HepG2 (cell line): ENCODE measurements around the gene CYP4F8. TPM values are rescaled to one million over a fixed set of nuclear protein-coding genes. Genes with fewer than 3 reads are reported as not detected.
A peak's percentile ranks its signal among the peaks of the same experiment; 100 is the strongest.

ENCODE experiments used
- ETV6 ChIP-seq: sonication (generic); formaldehyde crosslinking; conservative IDR thresholded peaks from 2 replicates; pipeline ENCODE4 v1.4.0; 2020; ENCODE audit warnings: missing genetic modification reagents
- HNRNPH1 ChIP-seq: fragments of 200-400 bp; formaldehyde crosslinking; optimal IDR thresholded peaks from 2 replicates; pipeline ENCODE3; 2017; ENCODE audit warnings: mild to moderate bottlenecking, low read depth, low read length
- ISL2 ChIP-seq: sonication (generic); formaldehyde crosslinking; IDR thresholded peaks from 2 replicates; pipeline ENCODE4 v1.5.0; 2020; ENCODE audit warnings: missing genetic modification reagents
- ISX ChIP-seq: sonication (generic); formaldehyde crosslinking; conservative IDR thresholded peaks from 2 replicates; pipeline ENCODE4 v1.5.0; 2020; ENCODE audit warnings: missing genetic modification reagents
- LCORL ChIP-seq, 2 experiments: fragments of 450-650 bp in 1 of 2; sonication (generic) in 1 of 2; formaldehyde crosslinking in 1 of 2; IDR thresholded peaks; 2 replicates each; pipeline versions ENCODE4 v1.5.0 to v1.6.1; 2017 to 2020; ENCODE audit warnings: antibody characterized with exemption in 1 of 2, missing genetic modification reagents in 1 of 2
- NKX3-1 ChIP-seq: sonication (generic); formaldehyde crosslinking; IDR thresholded peaks from 2 replicates; pipeline ENCODE4 v1.5.0; 2020; ENCODE audit warnings: missing genetic modification reagents
- PCBP2 ChIP-seq: fragments of 200-400 bp; formaldehyde crosslinking; optimal IDR thresholded peaks from 2 replicates; pipeline ENCODE3; 2018; ENCODE audit warnings: low read length, low read depth; ENCODE audit not compliant: poor library complexity, severe bottlenecking
- RFXAP ChIP-seq: sonication (generic); formaldehyde crosslinking; IDR thresholded peaks from 2 replicates; pipeline ENCODE4 v1.4.0; 2020; ENCODE audit warnings: missing genetic modification reagents, borderline replicate concordance
- SMYD3 ChIP-seq: sonication (generic); formaldehyde crosslinking; IDR thresholded peaks from 2 replicates; pipeline ENCODE4 v1.8.1; 2023; ENCODE audit warnings: mild to moderate bottlenecking, missing genetic modification reagents
- SP1 ChIP-seq, 2 experiments: fragments of 450-650 bp in 1 of 2; sonication (generic) in 1 of 2; formaldehyde crosslinking in 1 of 2; IDR thresholded peaks; 2 replicates each; pipeline versions ENCODE4 v1.4.0 to v1.6.1; 2016 to 2020; ENCODE audit warnings: missing genetic modification reagents in 1 of 2
- TP53 ChIP-seq: sonication (generic); formaldehyde crosslinking; conservative IDR thresholded peaks from 2 replicates; pipeline ENCODE4 v1.4.0; 2020; ENCODE audit warnings: missing genetic modification reagents
- ZBTB43 ChIP-seq: sonication (generic); formaldehyde crosslinking; conservative IDR thresholded peaks from 2 replicates; pipeline ENCODE4 v1.4.0; 2020; ENCODE audit warnings: missing genetic modification reagents
- ZFP37 ChIP-seq: sonication (generic); formaldehyde crosslinking; IDR thresholded peaks from 2 replicates; pipeline ENCODE4 v1.4.0; 2020; ENCODE audit warnings: missing genetic modification reagents, borderline replicate concordance
- ZNF225 ChIP-seq: sonication (generic); formaldehyde crosslinking; IDR thresholded peaks from 2 replicates; pipeline ENCODE4 v1.4.0; 2020; ENCODE audit warnings: mild to moderate bottlenecking, missing genetic modification reagents
- ZNF264 ChIP-seq: sonication (generic); formaldehyde crosslinking; IDR thresholded peaks from 2 replicates; pipeline ENCODE4 v1.4.0; 2020; ENCODE audit warnings: missing genetic modification reagents
- polyA plus RNA-seq, 8 experiments: library from polyadenylated mRNA; depleted of rRNA in 3 of 8; stranded (reverse) in 7 of 8; unstranded in 1 of 8; fragments of >200 nt; fragmentation: Illumina TruSeq in 4 of 8; extraction: Trizol in 4 of 8; gene quantifications; 2 replicates each; pipeline versions ENCODE4 v1.2.1 to v1.2.3, GENCODE V29; 2011 to 2016; ENCODE audit warnings: low read depth in 4 of 8, missing spikeins in 1 of 8, mixed read lengths in 1 of 8; ENCODE audit not compliant: insufficient read depth in 1 of 8
- total RNA-seq, 5 experiments: library from RNA; depleted of rRNA; stranded (reverse); fragments of >200 nt; fragmentation: Illumina TruSeq; extraction: Trizol; gene quantifications; 2 replicates each; pipeline ENCODE4 v1.2.3, GENCODE V29; 2016; ENCODE audit warnings: low read depth in 1 of 5
- TF ChIP-seq, protein P1 (sequence below): sonication (generic); formaldehyde crosslinking; IDR thresholded peaks from 2 replicates; pipeline ENCODE4 v1.4.0; 2020; ENCODE audit warnings: missing genetic modification reagents, borderline replicate concordance
- TF ChIP-seq, protein P2 (sequence below): sonication (generic); formaldehyde crosslinking; conservative IDR thresholded peaks from 2 replicates; pipeline ENCODE4 v1.8.0; 2022; ENCODE audit warnings: mild to moderate bottlenecking, moderate library complexity, missing genetic modification reagents
- TF ChIP-seq, protein P3 (sequence below): sonication (generic); formaldehyde crosslinking; IDR thresholded peaks from 2 replicates; pipeline ENCODE4 v1.5.0; 2020; ENCODE audit warnings: missing genetic modification reagents, mild to moderate bottlenecking, borderline replicate concordance

The CYP4F8 gene
- total and polyA plus RNA-seq, 2 of the 13 experiments (the other 11 are each of a cell fraction or from before 2014, with no cell fraction given), result not detected

- TF ChIP-seq, protein P1, sequence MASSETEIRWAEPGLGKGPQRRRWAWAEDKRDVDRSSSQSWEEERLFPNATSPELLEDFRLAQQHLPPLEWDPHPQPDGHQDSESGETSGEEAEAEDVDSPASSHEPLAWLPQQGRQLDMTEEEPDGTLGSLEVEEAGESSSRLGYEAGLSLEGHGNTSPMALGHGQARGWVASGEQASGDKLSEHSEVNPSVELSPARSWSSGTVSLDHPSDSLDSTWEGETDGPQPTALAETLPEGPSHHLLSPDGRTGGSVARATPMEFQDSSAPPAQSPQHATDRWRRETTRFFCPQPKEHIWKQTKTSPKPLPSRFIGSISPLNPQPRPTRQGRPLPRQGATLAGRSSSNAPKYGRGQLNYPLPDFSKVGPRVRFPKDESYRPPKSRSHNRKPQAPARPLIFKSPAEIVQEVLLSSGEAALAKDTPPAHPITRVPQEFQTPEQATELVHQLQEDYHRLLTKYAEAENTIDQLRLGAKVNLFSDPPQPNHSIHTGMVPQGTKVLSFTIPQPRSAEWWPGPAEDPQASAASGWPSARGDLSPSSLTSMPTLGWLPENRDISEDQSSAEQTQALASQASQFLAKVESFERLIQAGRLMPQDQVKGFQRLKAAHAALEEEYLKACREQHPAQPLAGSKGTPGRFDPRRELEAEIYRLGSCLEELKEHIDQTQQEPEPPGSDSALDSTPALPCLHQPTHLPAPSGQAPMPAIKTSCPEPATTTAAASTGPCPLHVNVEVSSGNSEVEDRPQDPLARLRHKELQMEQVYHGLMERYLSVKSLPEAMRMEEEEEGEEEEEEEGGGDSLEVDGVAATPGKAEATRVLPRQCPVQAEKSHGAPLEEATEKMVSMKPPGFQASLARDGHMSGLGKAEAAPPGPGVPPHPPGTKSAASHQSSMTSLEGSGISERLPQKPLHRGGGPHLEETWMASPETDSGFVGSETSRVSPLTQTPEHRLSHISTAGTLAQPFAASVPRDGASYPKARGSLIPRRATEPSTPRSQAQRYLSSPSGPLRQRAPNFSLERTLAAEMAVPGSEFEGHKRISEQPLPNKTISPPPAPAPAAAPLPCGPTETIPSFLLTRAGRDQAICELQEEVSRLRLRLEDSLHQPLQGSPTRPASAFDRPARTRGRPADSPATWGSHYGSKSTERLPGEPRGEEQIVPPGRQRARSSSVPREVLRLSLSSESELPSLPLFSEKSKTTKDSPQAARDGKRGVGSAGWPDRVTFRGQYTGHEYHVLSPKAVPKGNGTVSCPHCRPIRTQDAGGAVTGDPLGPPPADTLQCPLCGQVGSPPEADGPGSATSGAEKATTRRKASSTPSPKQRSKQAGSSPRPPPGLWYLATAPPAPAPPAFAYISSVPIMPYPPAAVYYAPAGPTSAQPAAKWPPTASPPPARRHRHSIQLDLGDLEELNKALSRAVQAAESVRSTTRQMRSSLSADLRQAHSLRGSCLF (CRISPR knock-in tag), result peak; percentile 86
- peak; percentile 77 for TF ChIP-seq ISL2
- peak; percentile 80; the same call in 1 of the 2 replicates for TF ChIP-seq ZNF264 (CRISPR knock-in tag)
- TF ChIP-seq LCORL (IDR thresholded peaks at IDR 0.05), result no peak
- no peak for TF ChIP-seq LCORL (CRISPR knock-in tag; IDR thresholded peaks at IDR 0.05)
- no peak for TF ChIP-seq ZNF225 (CRISPR knock-in tag)
- peak; percentile 90; the same call in 1 of the 2 replicates for TF ChIP-seq ZFP37 (CRISPR knock-in tag)
- TF ChIP-seq, protein P2, sequence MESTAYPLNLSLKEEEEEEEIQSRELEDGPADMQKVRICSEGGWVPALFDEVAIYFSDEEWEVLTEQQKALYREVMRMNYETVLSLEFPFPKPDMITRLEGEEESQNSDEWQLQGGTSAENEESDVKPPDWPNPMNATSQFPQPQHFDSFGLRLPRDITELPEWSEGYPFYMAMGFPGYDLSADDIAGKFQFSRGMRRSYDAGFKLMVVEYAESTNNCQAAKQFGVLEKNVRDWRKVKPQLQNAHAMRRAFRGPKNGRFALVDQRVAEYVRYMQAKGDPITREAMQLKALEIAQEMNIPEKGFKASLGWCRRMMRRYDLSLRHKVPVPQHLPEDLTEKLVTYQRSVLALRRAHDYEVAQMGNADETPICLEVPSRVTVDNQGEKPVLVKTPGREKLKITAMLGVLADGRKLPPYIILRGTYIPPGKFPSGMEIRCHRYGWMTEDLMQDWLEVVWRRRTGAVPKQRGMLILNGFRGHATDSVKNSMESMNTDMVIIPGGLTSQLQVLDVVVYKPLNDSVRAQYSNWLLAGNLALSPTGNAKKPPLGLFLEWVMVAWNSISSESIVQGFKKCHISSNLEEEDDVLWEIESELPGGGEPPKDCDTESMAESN (CRISPR knock-in tag), result 0 out of 2 replicates have a peak, but pooled peaks have one; percentile 54
- no peak for TF ChIP-seq HNRNPH1
- 0 out of 2 replicates have a peak, but pooled peaks have one; percentile 45 for TF ChIP-seq SMYD3 (CRISPR knock-in tag)
- TF ChIP-seq, protein P3, sequence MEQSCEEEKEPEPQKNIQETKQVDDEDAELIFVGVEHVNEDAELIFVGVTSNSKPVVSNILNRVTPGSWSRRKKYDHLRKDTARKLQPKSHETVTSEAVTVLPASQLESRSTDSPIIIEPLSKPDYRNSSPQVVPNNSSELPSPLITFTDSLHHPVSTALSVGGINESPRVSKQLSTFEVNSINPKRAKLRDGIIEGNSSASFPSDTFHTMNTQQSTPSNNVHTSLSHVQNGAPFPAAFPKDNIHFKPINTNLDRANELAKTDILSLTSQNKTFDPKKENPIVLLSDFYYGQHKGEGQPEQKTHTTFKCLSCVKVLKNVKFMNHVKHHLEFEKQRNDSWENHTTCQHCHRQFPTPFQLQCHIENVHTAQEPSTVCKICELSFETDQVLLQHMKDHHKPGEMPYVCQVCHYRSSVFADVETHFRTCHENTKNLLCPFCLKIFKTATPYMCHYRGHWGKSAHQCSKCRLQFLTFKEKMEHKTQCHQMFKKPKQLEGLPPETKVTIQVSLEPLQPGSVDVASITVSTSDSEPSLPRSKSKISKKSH (CRISPR knock-in tag), result no peak
- TF ChIP-seq ISX, result peak; percentile 97
- no peak for TF ChIP-seq SP1 (IDR thresholded peaks at IDR 0.05)
- peak; percentile 63; the same call in 1 of the 2 replicates for TF ChIP-seq SP1 (CRISPR knock-in tag; IDR thresholded peaks at IDR 0.05)
- TF ChIP-seq ZBTB43, result peak; percentile 81; the same call in 1 of the 2 replicates
- no peak for TF ChIP-seq PCBP2
- TF ChIP-seq ETV6 (CRISPR knock-in tag), result 0 out of 2 replicates have a peak, but pooled peaks have one; percentile 41
- TF ChIP-seq NKX3-1 (CRISPR knock-in tag), result peak; percentile 94
- no peak for TF ChIP-seq TP53 (CRISPR knock-in tag)
- TF ChIP-seq RFXAP (CRISPR knock-in tag), result 0 out of 2 replicates have a peak, but pooled peaks have one; percentile 47
Observed at GRCh38 chr19:15631817-15632216, 16.8 kb downstream of the CYP4F8 start (continued).
